Measurements from ENCODE around the gene CHD9.

- no peak for TF ChIP-seq CTCF (IDR thresholded peaks at IDR 0.05; ENCODE audit: insufficient read depth, low read length, poor library complexity, severe bottlenecking)
- no peak for TF ChIP-seq EZH2phosphoT487 (conservative IDR thresholded peaks at IDR 0.05; ENCODE audit: low read length)
Measured at GRCh38 chr16:53309457-53309856, 254.7 kb downstream of the CHD9 start.
